Fibroblast of villous mesenchyme (primary cell): ENCODE measurements around the gene PKIG. TPM values are rescaled to one million over a fixed set of nuclear protein-coding genes. Genes with fewer than 3 reads are reported as not detected.
"Not testable (repeated sequence)": the region's sequence is repeated elsewhere in the genome, so short reads cannot be mapped to it uniquely, and the experiment has no call there.

Experiments
- DNase-seq: peaks from one replicate; pipeline ENCODE4 v3.0.0-alpha.2; 2010; ENCODE audit warnings: low read depth
- H3K4me3 ChIP-seq: 2 replicates; pipeline ENCODE4 v1.5.1; 2011; ENCODE audit warnings: low read depth, mild to moderate bottlenecking, low read length
- CTCF ChIP-seq: IDR thresholded peaks from 2 replicates; pipeline ENCODE4 v1.5.1; 2012; ENCODE audit warnings: low read depth, mild to moderate bottlenecking, low read length; ENCODE audit not compliant: insufficient read depth
- total RNA-seq: library from RNA; depleted of rRNA; stranded (reverse); fragments of >200 nt; gene quantifications from 2 replicates; pipeline ENCODE4 v1.2.3, GENCODE V29; 2012

PKIG gene
- total RNA-seq, 1 donor, result 160 TPM

GRCh38 chr20:44552950-44553908 is 29.1 kb upstream of the PKIG start:
- H3K4me3 ChIP-seq, result no peak overlapping the region
- no peak for TF ChIP-seq CTCF
- DNase-seq, result peak; percentile 95

GRCh38 chr20:44559302-44559701 is 23.1 kb upstream of the PKIG start:
- no peak overlapping the region for H3K4me3 ChIP-seq
- TF ChIP-seq CTCF, result no peak
- DNase-seq, result no peak

GRCh38 chr20:44560229-44560628 is 22.1 kb upstream of the PKIG start:
- DNase-seq, result no peak
- no peak overlapping the region for H3K4me3 ChIP-seq
- TF ChIP-seq CTCF, result no peak

GRCh38 chr20:44560818-44561217 is 21.6 kb upstream of the PKIG start:
- not testable (repeated sequence) for DNase-seq, H3K4me3 ChIP-seq

- no peak overlapping the region for H3K4me3 ChIP-seq
- no peak for TF ChIP-seq CTCF
- no peak for DNase-seq
These were observed 20.5 kb upstream of the PKIG start for GRCh38 chr20:44561876-44562275.

- DNase-seq, result peak; percentile 87
- no peak for TF ChIP-seq CTCF
- no peak overlapping the region for H3K4me3 ChIP-seq
These were observed 16.4 kb upstream of the PKIG start for GRCh38 chr20:44566018-44566417.

- DNase-seq, result no peak
- no peak overlapping the region for H3K4me3 ChIP-seq
- no peak for TF ChIP-seq CTCF
These were observed 15.6 kb upstream of the PKIG start for GRCh38 chr20:44566811-44567210.
